GDM1 (cell line): ENCODE data around the gene TRMT6.

Experiments used
- DNase-seq: peaks from one replicate; lab custom pipeline; 2025; lab: John Stamatoyannopoulos, UW

Gene TRMT6

GRCh38 chr20:5899444-5899843, 50.9 kb downstream of the TRMT6 start:
- DNase-seq = no peak

GRCh38 chr20:5895626-5896025, 54.7 kb downstream of the TRMT6 start:
- DNase-seq = no peak

- DNase-seq = no peak
These were observed 56.7 kb downstream of the TRMT6 start for GRCh38 chr20:5893621-5894020.

GRCh38 chr20:5893052-5893451, 57.3 kb downstream of the TRMT6 start:
- no peak for DNase-seq

GRCh38 chr20:5890773-5891441, 59.4 kb downstream of the TRMT6 start:
- no peak for DNase-seq

GRCh38 chr20:5888041-5888440, 62.3 kb downstream of the TRMT6 start:
- no peak for DNase-seq

GRCh38 chr20:5887386-5887785, 62.9 kb downstream of the TRMT6 start:
- DNase-seq = no peak
